Measurements from ENCODE around the gene GNPTAB. TPM values are rescaled to one million over a fixed set of nuclear protein-coding genes. Genes with fewer than 3 reads are reported as not detected.

The GNPTAB gene
- total and polyA plus RNA-seq, 2 donors (not counting 1 experiment from before 2014, with no cell fraction given) = 10.4 to 79.4 TPM

- no peaks in the 10 kb centered on the region for H4K20me1 ChIP-seq (ENCODE audit: control insufficient read depth, insufficient read depth, low read length, poor library complexity, severe bottlenecking)
- CTCF ChIA-PET = interaction anchor here (0.6 to 5.8 kb wide), 55 partner anchors 7 to 1639 kb away, joined by 3 to 138 read pairs (median 5); partner anchors contain the start of genes ACTR6, ARL1, DRAM1 and GNPTAB
- H3K27me3 ChIP-seq (replicated peaks in 1 of 4; ENCODE audit: control extremely low read depth in 1 of 4, control insufficient read depth in 3 of 4, insufficient read depth in 4 of 4, low read length in 3 of 4) = no peaks in the 10 kb centered on the region
- DNase-seq (peak; percentile 80), ATAC-seq (ENCODE audit: low read depth) (peak; percentile 72)
- peaks cover 17 to 18% of the 10 kb centered on the region in 2 donors for H3K4me1 ChIP-seq (ENCODE audit: control insufficient read depth in 2 of 2, insufficient read depth in 2 of 2, low read length in 2 of 2)
- no peak overlapping the region for H3K4me3 ChIP-seq (ENCODE audit: control extremely low read depth in 1 of 5, extremely low read depth in 1 of 5, insufficient read depth in 1 of 5, low read depth in 2 of 5, low read length in 4 of 5)
- peak overlapping the region in 1 of 2 donors; percentile 59 for H3K27ac ChIP-seq (ENCODE audit: low read length in 2 of 2)
- H3K79me2 ChIP-seq (ENCODE audit: control insufficient read depth, insufficient read depth, low read length) = no peaks in the 10 kb centered on the region
- 83% methylated on average over 1 of the region's 6 CpGs for WGBS (ENCODE audit: insufficient coverage)
- H3K4me2 ChIP-seq (replicated peaks; ENCODE audit: low read depth, low read length, poor library complexity, severe bottlenecking) = peak overlapping the region; percentile 64
- TF ChIP-seq EZH2 (IDR thresholded peaks at IDR 0.05; ENCODE audit: borderline replicate concordance, insufficient read depth, low read depth, low read length, poor library complexity, severe bottlenecking) = no peak
- TF ChIP-seq CTCF (IDR thresholded peaks at IDR 0.05) = peak; percentile 93
- intact Hi-C loops (cut with micrococcal nuclease) = loop anchor here (1.0 to 10.0 kb wide), 6 partner anchors 66 to 565 kb away; partner anchors contain the start of gene ARL1
- Mint-ChIP-seq H3K27ac (no peak overlapping the region), H3K27me3 (no peaks in the 10 kb centered on the region), H3K9me3 (ENCODE audit: insufficient read depth) (no peaks in the 10 kb centered on the region), H3K4me3 (no peak overlapping the region), H3K4me1 (peaks cover 19% of the 10 kb centered on the region)
- POLR2A ChIA-PET = interaction anchor here (0.7 to 2.7 kb wide), 4 partner anchors 9 to 538 kb away, joined by 3 to 7 read pairs (median 6); partner anchors contain the start of gene GNPTAB
- no peaks in the 10 kb centered on the region for H3K36me3 ChIP-seq (replicated peaks in 1 of 2; ENCODE audit: control extremely low read depth in 1 of 2, control insufficient read depth in 1 of 2, extremely low read depth in 1 of 2, insufficient read depth in 2 of 2, low read length in 1 of 2)
- peak overlapping the region; percentile 11 for H3K9ac ChIP-seq (ENCODE audit: low read length)
- no peak overlapping the region for H2AFZ ChIP-seq (ENCODE audit: insufficient read depth, low read depth, low read length, poor library complexity, severe bottlenecking)
- no peaks in the 10 kb centered on the region for H3K9me3 ChIP-seq (ENCODE audit: control extremely low read depth in 1 of 3, control insufficient read depth in 2 of 3, insufficient read depth in 1 of 3, low read length in 2 of 3)
Observed at GRCh38 chr12:101839324-101840283, 8.8 kb upstream of the GNPTAB start.
